PC-3 (cell line): ENCODE results near the gene TAPBPL. TPM values are rescaled to one million over a fixed set of nuclear protein-coding genes. Genes with fewer than 3 reads are reported as not detected.

Experiments
- ATAC-seq: fragments of 200-7000 bp; cut with Tn5 transposase; 2 replicates; pipeline ENCODE4 v1.9.1; 2020; ENCODE audit warnings: mild to moderate bottlenecking, moderate library complexity
- BruUV-seq: library from RNA; stranded (reverse); fragments of 400-500 nt; replicated peaks from 2 replicates; lab custom pipeline; 2021; lab: Mats Ljungman, UMichigan
- CTCF ChIA-PET: fragments of 300-600 bp; sonication (Branson Sonifier 250); formaldehyde crosslinking; loops from one replicate; lab custom pipeline; 2022; ENCODE audit warnings: antibody characterized with exemption; lab: Charles Lee
- POLR2A ChIA-PET: fragments of 300-600 bp; sonication (Branson Sonifier 250); formaldehyde crosslinking; loops from one replicate; lab custom pipeline; 2022; ENCODE audit warnings: antibody characterized with exemption; ENCODE audit not compliant: unreplicated experiment; lab: Charles Lee
- DNase-seq: peaks from one replicate; pipeline ENCODE4 v3.0.0-alpha.2; 2015
- H2AFZ ChIP-seq: fragments of 300-600 bp; sonication (generic); 2 replicates; pipeline ENCODE4 v1.6.0; 2016; ENCODE audit warnings: antibody characterized with exemption, low read length
- H3F3A ChIP-seq: fragments of 300-600 bp; sonication (generic); one replicate; pipeline ENCODE4 v1.6.0; 2017; ENCODE audit warnings: antibody characterized with exemption, low read length, control low read depth, mild to moderate bottlenecking; ENCODE audit not compliant: unreplicated experiment
- H3K27ac ChIP-seq: fragments of 300-600 bp; sonication (generic); 2 replicates; pipeline ENCODE4 v1.5.1; 2016; ENCODE audit warnings: mild to moderate bottlenecking, low read length
- H3K27me3 ChIP-seq: fragments of 300-600 bp; sonication (generic); 2 replicates; pipeline ENCODE4 v1.6.1; 2016; ENCODE audit warnings: low read length, mixed read lengths
- H3K36me3 ChIP-seq: fragments of 300-600 bp; sonication (generic); 2 replicates; pipeline ENCODE4 v1.6.1; 2016; ENCODE audit warnings: low read depth, mixed run types, low read length, mixed read lengths
- H3K4me1 ChIP-seq: fragments of 300-600 bp; sonication (generic); 2 replicates; pipeline ENCODE4 v1.5.1; 2016; ENCODE audit warnings: low read length; ENCODE audit not compliant: insufficient read depth
- H3K4me2 ChIP-seq: fragments of 300-600 bp; sonication (generic); 2 replicates; pipeline ENCODE4 v1.6.0; 2016; ENCODE audit warnings: low read length
- H3K4me3 ChIP-seq: fragments of 300-600 bp; sonication (generic); 2 replicates; pipeline ENCODE4 v1.5.1; 2016; ENCODE audit warnings: mild to moderate bottlenecking, low read length, mixed read lengths
- H3K79me2 ChIP-seq: fragments of 300-600 bp; sonication (generic); 2 replicates; pipeline ENCODE4 v1.6.1; 2017; ENCODE audit warnings: low read length, mixed read lengths
- H3K9ac ChIP-seq: fragments of 300-600 bp; sonication (generic); 2 replicates; pipeline ENCODE4 v1.6.0; 2016; ENCODE audit warnings: mild to moderate bottlenecking, low read length
- H3K9me2 ChIP-seq: fragments of 300-600 bp; sonication (generic); replicated peaks from 2 replicates; pipeline ENCODE4 v1.6.1; 2016; ENCODE audit warnings: mixed run types, low read length, mixed read lengths
- H3K9me3 ChIP-seq: fragments of 300-600 bp; sonication (generic); 2 replicates; pipeline ENCODE4 v1.6.1; 2016; ENCODE audit warnings: low read length, mixed read lengths
- H4K20me1 ChIP-seq: fragments of 300-600 bp; sonication (generic); 2 replicates; pipeline ENCODE4 v1.6.1; 2016; ENCODE audit warnings: low read length, mixed read lengths
- EZH2 ChIP-seq: fragments of 300-600 bp; sonication (generic); IDR thresholded peaks from one replicate; pipeline ENCODE4 v1.6.1; 2017; ENCODE audit warnings: antibody characterized with exemption, mild to moderate bottlenecking, low read length; ENCODE audit not compliant: unreplicated experiment
- EZH2phosphoT487 ChIP-seq: fragments of 300-600 bp; sonication (generic); IDR thresholded peaks from 2 replicates; pipeline ENCODE4 v1.6.1; 2018; ENCODE audit warnings: mild to moderate bottlenecking, antibody characterized with exemption, low read length, borderline replicate concordance
- intact Hi-C: fragments of 100-400 bp; cut with micrococcal nuclease; formaldehyde crosslinking; loops from 2 replicates; pipeline ENCODE4 v1.9.0; 2023
- total RNA-seq: library from RNA; depleted of rRNA; stranded (reverse); fragments of >200 nt; gene quantifications from 2 replicates; pipeline ENCODE4 v1.2.3, GENCODE V29; 2014
- TF ChIP-seq, protein P1 (sequence below): fragments of 300-600 bp; sonication (generic); conservative IDR thresholded peaks from 2 replicates; pipeline ENCODE4 v1.5.1; 2017; ENCODE audit warnings: antibody characterized with exemption, low read depth, mild to moderate bottlenecking, low read length

The TAPBPL gene
- total RNA-seq, 1 experiment from 2014 or later: 0.47 TPM

DNA sequence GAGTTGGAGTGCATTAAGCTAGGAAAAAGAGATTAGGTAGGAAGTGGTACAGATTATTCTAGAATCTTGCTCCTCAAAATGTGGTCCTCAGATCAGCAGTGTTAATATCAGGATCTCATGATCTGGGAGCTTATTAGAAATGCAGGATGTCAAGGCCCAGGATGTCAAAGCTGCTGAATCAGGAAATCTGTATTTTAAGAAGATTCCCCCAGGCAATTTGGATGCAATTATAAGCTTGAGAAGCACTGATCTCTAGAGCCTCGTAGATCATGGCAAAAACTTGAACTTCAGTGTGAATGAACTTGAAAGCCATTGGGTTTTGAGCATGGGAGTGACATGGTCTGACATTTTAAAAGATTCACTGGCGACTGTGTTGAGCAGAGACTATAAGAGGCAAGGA, 48.6 kb downstream of the TAPBPL start:
- Histone ChIP-seq H3K9ac (no peak overlapping the region), H3K36me3 (peaks cover 18% of the 10 kb centered on the region), H3K27ac (no peak overlapping the region), H4K20me1 (no peaks in the 10 kb centered on the region), H3K9me2 (no peaks in the 10 kb centered on the region), H3K4me2 (no peak overlapping the region), H3K4me1 (peaks cover 4% of the 10 kb centered on the region), H3K79me2 (peaks cover 73% of the 10 kb centered on the region), H3K9me3 (no peaks in the 10 kb centered on the region), H2AFZ (no peak overlapping the region), H3K27me3 (no peaks in the 10 kb centered on the region), H3F3A (no peaks in the 10 kb centered on the region), H3K4me3 (no peak overlapping the region)
- no peak for DNase-seq
- TF ChIP-seq EZH2: no peak
- TF ChIP-seq, protein P1, sequence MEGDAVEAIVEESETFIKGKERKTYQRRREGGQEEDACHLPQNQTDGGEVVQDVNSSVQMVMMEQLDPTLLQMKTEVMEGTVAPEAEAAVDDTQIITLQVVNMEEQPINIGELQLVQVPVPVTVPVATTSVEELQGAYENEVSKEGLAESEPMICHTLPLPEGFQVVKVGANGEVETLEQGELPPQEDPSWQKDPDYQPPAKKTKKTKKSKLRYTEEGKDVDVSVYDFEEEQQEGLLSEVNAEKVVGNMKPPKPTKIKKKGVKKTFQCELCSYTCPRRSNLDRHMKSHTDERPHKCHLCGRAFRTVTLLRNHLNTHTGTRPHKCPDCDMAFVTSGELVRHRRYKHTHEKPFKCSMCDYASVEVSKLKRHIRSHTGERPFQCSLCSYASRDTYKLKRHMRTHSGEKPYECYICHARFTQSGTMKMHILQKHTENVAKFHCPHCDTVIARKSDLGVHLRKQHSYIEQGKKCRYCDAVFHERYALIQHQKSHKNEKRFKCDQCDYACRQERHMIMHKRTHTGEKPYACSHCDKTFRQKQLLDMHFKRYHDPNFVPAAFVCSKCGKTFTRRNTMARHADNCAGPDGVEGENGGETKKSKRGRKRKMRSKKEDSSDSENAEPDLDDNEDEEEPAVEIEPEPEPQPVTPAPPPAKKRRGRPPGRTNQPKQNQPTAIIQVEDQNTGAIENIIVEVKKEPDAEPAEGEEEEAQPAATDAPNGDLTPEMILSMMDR: no peak
- TF ChIP-seq EZH2phosphoT487: no peak
- ATAC-seq: no peak
- BruUV-seq: no TSS peak
- POLR2A ChIA-PET: no interaction called here
- intact Hi-C loops: no loop called here
- CTCF ChIA-PET: no interaction called here

DNA sequence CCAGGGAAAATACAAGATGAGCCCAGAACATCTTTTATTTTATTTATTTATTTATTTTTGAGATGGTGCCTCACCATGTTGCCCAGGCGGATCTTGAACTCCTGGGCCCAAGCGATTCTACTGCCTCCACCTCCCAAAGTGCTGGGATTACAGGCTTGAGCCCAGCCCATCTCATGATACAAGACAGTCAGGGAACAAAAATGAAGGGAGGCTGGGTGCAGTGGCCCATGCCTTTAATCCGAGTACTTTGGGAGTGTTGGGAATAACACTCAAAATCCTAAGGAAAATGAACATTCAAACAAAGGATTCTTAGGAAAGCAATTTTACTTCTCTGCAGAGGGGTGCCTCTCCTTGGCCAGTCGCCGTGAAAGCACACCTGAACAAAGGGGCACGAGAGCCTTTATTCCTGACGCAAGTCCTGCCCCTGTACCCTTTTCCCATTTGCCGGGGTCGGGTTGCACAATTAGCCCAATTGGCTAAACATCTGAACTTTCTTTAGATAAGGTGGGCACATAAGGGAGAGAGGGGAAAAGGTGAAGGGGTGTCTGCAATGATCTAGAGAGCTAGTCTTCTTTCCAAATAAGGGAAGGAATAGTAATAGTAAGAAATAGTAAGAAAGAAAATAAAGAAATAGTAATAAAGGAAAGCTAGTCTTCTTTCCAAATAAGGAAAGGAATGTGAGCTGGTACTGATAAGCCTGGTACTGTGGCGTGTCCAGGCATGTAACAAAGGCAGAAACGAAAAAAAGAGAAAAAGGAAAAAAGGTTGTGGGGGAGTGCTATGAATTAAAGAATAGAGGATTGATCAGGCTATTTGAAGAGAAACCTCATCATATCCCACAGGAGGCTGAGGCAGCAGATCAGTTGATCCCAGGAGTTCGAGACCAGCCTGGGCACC, 55.5 kb downstream of the TAPBPL start:
- no peak overlapping the region for H3K4me3 ChIP-seq
- TF ChIP-seq, protein P1: no peak
- TF ChIP-seq EZH2phosphoT487: no peak
- TF ChIP-seq EZH2: no peak
- no peak for ATAC-seq

DNA sequence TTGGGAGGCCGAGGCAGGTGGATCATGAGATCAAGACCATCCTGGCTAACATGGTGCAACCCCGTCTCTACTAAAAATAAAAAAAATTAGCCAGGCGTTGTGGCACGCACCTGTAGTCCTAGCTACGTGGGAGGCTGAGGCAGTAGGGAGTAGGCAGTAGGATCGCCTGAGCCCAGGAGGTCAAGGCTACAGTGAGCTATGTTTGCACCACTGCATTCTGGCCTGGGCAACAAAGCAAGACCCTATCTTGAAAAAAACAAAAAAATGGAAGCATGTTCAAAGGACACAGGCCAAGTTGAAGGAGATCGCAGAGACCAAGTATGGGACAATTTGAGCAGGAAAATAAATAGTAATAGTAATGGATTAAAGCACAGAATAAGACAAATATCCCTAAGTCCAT, 56.2 kb downstream of the TAPBPL start:
- no peak overlapping the region for H2AFZ ChIP-seq
- TF ChIP-seq, protein P1: no peak
- TF ChIP-seq EZH2phosphoT487 (no peak), EZH2 (no peak)
- BruUV-seq: no TSS peak
- H3K4me3 ChIP-seq: no peak overlapping the region
- CTCF ChIA-PET: no interaction called here
- no peaks in the 10 kb centered on the region for H3K27me3 ChIP-seq
- peaks cover 24% of the 10 kb centered on the region for H3K36me3 ChIP-seq
- H3K27ac ChIP-seq: no peak overlapping the region
- H3K9me2 ChIP-seq: no peaks in the 10 kb centered on the region
- no peak overlapping the region for H3K9ac ChIP-seq
- DNase-seq: no peak
- H3K4me2 ChIP-seq: no peak overlapping the region
- intact Hi-C loops: no loop called here
- H3K4me1 ChIP-seq: no peaks in the 10 kb centered on the region
- POLR2A ChIA-PET: no interaction called here
- H4K20me1 ChIP-seq: no peaks in the 10 kb centered on the region
- H3F3A ChIP-seq: no peaks in the 10 kb centered on the region
- peaks cover 35% of the 10 kb centered on the region; the same call in 1 of the 2 replicates for H3K79me2 ChIP-seq
- no peaks in the 10 kb centered on the region for H3K9me3 ChIP-seq
- no peak for ATAC-seq

More for the DNA sequence above, 55.5 kb downstream of the TAPBPL start:
- no peak for DNase-seq
- Histone ChIP-seq H3K27ac (no peak overlapping the region), H2AFZ (no peak overlapping the region), H3K4me1 (no peaks in the 10 kb centered on the region), H4K20me1 (no peaks in the 10 kb centered on the region), H3K9me2 (no peaks in the 10 kb centered on the region), H3F3A (no peaks in the 10 kb centered on the region), H3K27me3 (no peaks in the 10 kb centered on the region), H3K79me2 (peaks cover 38% of the 10 kb centered on the region; the same call in 1 of the 2 replicates), H3K4me2 (no peak overlapping the region), H3K36me3 (peaks cover 18% of the 10 kb centered on the region), H3K9ac (no peak overlapping the region), H3K9me3 (no peaks in the 10 kb centered on the region)
- ChIA-PET CTCF (no interaction called here), POLR2A (no interaction called here)
- BruUV-seq: no TSS peak
- intact Hi-C loops: no loop called here
